ENCODE measurements around the gene RPS14.
A peak's percentile ranks its signal among the peaks of the same experiment; 100 is the strongest.

Gene RPS14

GRCh38 chr5:150449517-150450339 is at the start of gene RPS14:
Gene RPS14 (minus strand): TSS chr5:150449739. CDS start chr5:150447733, 2,006 bp downstream.
- DNase-seq (ENCODE audit: low read depth) = peak; percentile 92

- no peak for DNase-seq (ENCODE audit: low read depth)
Observed at GRCh38 chr5:150498971-150499370, 49.4 kb upstream of the RPS14 start.

GRCh38 chr5:150498501-150498900 is 49.0 kb upstream of the RPS14 start:
- no peak for DNase-seq (ENCODE audit: low read depth)

- DNase-seq (ENCODE audit: low read depth) = no peak
Observed at GRCh38 chr5:150497989-150498317, 48.4 kb upstream of the RPS14 start.

GRCh38 chr5:150497274-150497988 is 47.9 kb upstream of the RPS14 start:
- DNase-seq (ENCODE audit: low read depth) = no peak

- DNase-seq (ENCODE audit: low read depth) = no peak
Observed at GRCh38 chr5:150496534-150496933, 47.0 kb upstream of the RPS14 start.

- no peak for DNase-seq (ENCODE audit: low read depth)
Observed at GRCh38 chr5:150496098-150496497, 46.6 kb upstream of the RPS14 start.

- no peak for DNase-seq (ENCODE audit: low read depth)
Observed at GRCh38 chr5:150492621-150493020, 43.1 kb upstream of the RPS14 start.

- DNase-seq (ENCODE audit: low read depth) = no peak
Observed at GRCh38 chr5:150491876-150492275, 42.3 kb upstream of the RPS14 start.

- DNase-seq (ENCODE audit: low read depth) = no peak
Observed at GRCh38 chr5:150490754-150491153, 41.2 kb upstream of the RPS14 start.

- no peak for DNase-seq (ENCODE audit: low read depth)
Observed at GRCh38 chr5:150490296-150490669, 40.7 kb upstream of the RPS14 start.

- no peak for DNase-seq (ENCODE audit: low read depth)
Observed at GRCh38 chr5:150489360-150490295, 40.1 kb upstream of the RPS14 start.

- no peak for DNase-seq (ENCODE audit: low read depth)
Observed at GRCh38 chr5:150488519-150489359, 39.2 kb upstream of the RPS14 start.

- DNase-seq (ENCODE audit: low read depth) = no peak
Observed at GRCh38 chr5:150487199-150488061, 37.9 kb upstream of the RPS14 start.

- peak; percentile 35 for DNase-seq (ENCODE audit: low read depth)
Observed at GRCh38 chr5:150486402-150487198, 37.1 kb upstream of the RPS14 start.

- DNase-seq (ENCODE audit: low read depth) = peak; percentile 5
Observed at GRCh38 chr5:150485693-150486401, 36.3 kb upstream of the RPS14 start.

- DNase-seq (ENCODE audit: low read depth) = no peak
Observed at GRCh38 chr5:150484964-150485692, 35.6 kb upstream of the RPS14 start.

GRCh38 chr5:150481972-150482406 is 32.5 kb upstream of the RPS14 start:
- no peak for DNase-seq (ENCODE audit: low read depth)

GRCh38 chr5:150481708-150481965 is 32.1 kb upstream of the RPS14 start:
- DNase-seq (ENCODE audit: low read depth) = no peak

Measured in activated T-cell treated with anti-CD3 and anti-CD28 coated beads for 1 hour (primary cell).